GM12892 (cell line): ENCODE data around the gene TBC1D22A.

Experiments
- POLR2A ChIP-seq: IDR thresholded peaks from 2 replicates; pipeline ENCODE4 v1.6.1; 2011; ENCODE audit warnings: low read depth, low read length, control low read depth
- TAF1 ChIP-seq: IDR thresholded peaks from 2 replicates; pipeline ENCODE4 v1.6.1; 2011; ENCODE audit warnings: low read depth, mild to moderate bottlenecking, control low read depth, low read length, borderline replicate concordance

DNA sequence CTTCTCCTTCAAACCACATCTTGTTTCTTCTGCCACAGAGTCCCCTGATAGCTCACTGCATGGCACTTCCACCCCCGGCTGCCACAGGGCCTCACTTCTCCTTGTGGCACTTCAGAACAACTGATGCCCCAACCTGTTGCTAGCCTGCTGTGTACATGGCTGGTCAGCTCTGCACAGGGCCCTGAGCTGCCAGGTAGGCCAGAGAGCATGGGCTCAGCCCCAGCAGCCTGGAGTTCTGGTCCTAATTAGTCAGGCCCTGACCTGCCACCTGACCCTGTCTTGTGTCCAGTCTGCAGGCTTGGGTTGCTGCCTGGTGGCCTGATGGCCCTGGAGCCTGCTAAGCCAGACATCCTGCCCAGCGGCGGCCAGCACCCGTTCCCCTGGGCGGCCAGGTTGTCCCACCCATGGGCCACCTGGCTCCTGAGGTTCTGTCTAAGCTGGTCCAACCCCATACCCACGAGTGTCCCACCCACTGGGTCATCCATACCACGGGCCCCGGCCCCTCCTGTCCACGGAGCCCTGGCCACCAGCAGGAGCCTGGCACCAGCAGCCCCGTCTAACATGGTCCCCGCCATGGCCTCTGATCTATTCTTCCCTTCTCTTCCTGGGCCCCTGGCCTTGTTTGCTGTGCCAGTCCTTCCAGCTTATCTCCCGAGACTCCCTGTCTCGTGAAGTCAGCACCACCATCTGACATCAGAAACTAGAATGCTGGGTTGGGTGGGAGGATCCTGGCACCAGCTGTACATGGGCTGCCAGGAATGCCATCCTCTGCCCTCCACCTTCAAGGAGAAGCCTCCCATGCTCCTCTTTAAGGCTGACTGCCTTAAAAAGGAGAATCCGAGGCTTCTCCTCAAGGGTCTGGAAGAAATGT lies 21.3 kb upstream of the TBC1D22A start:
- TF ChIP-seq TAF1: no peak
- TF ChIP-seq POLR2A: no peak
